ENCODE measurements around the gene P4HA2.

Gene P4HA2

DNA sequence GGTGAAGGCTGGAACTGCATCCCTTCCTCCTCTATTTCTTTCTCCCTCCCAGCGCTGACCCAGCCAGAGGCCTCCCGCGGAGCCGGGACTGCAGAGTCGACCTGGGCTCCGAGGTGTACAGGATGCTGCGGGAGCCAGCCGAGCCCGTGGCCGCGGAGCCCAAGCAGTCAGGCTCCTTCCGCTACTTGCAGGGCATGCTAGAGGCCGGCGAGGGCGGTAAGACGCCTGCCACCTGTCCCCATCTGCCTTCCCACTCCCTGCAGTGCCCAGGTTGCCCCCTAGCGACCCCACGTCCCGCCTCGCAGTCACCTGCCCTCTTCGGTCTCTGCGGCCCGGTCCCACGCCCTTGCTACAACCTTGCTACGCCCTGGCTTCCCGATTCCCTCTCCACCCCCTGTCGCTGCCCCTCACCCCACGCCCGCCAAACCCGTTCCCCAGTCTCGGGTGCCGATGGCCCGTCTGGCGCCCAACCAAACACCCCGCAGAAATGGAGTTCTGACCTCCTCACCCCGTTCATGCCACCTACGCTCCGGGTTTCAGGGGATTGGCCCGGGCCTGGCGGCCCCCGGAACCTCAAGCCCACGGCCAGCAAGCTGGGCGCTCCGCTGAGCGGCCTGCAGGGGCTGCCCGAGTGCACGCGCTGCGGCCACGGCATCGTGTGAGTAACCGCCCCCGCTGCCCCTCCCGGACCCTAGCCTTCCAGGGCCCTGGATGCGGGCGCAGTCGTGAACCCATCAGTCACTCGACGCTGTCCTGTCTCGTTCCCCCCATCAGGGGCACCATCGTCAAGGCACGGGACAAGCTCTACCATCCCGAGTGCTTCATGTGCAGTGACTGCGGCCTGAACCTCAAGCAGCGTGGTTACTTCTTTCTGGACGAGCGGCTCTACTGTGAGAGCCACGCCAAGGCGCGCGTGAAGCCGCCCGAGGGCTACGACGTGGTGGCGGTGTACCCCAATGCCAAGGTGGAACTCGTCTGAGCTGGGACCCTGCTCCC, 43.9 kb upstream of the P4HA2 start:
- H3K4me3 ChIP-seq (ENCODE audit: low read length): no peak overlapping the region
- DNase-seq (ENCODE audit: low read depth): no peak
- TF ChIP-seq, protein P1, sequence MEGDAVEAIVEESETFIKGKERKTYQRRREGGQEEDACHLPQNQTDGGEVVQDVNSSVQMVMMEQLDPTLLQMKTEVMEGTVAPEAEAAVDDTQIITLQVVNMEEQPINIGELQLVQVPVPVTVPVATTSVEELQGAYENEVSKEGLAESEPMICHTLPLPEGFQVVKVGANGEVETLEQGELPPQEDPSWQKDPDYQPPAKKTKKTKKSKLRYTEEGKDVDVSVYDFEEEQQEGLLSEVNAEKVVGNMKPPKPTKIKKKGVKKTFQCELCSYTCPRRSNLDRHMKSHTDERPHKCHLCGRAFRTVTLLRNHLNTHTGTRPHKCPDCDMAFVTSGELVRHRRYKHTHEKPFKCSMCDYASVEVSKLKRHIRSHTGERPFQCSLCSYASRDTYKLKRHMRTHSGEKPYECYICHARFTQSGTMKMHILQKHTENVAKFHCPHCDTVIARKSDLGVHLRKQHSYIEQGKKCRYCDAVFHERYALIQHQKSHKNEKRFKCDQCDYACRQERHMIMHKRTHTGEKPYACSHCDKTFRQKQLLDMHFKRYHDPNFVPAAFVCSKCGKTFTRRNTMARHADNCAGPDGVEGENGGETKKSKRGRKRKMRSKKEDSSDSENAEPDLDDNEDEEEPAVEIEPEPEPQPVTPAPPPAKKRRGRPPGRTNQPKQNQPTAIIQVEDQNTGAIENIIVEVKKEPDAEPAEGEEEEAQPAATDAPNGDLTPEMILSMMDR (IDR thresholded peaks at IDR 0.05; ENCODE audit: insufficient read depth, low read depth, low read length, missing control alignments): no peak

DNA sequence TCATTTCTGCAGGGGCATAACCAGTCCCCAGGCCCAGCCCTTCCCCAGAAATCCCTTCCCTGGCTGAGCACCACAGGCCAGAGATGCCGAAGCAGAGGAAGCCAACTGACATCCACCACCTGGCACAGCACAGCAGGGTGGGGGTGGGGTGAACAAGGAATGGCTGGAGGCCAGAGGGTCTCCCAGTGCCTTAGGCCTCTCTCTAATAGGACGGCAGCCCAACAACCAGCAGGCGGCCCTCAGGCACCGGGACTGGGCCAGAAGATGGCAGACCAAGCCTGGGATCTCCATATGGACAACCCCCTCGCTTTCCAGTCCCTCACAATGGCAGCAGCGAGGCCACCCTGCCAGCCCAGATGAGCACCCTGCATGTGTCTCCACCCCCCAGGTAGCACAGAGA, 43.1 kb upstream of the P4HA2 start:
- TF ChIP-seq, protein P1 (IDR thresholded peaks at IDR 0.05; ENCODE audit: insufficient read depth, low read depth, low read length, missing control alignments): no peak
- H3K4me3 ChIP-seq (ENCODE audit: low read length): no peak overlapping the region
- no peak for DNase-seq (ENCODE audit: low read depth)

DNA sequence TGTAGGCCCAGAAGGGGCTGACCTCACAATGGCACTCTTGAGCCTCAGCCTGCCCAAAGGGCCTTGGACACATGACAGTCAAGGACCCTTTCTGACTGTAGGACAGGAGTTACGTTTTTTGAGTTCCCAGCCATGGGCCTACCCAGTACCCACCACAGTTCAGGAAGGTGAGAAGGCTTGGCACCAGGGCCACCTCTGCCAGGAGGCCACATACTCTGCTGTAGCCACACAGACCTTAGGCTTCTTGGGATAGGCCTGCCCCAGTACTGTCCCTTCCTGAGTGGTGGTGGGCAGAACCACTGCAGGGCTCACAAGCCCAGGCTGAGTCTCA, 42.6 kb upstream of the P4HA2 start:
- TF ChIP-seq, protein P1 (IDR thresholded peaks at IDR 0.05; ENCODE audit: insufficient read depth, low read depth, low read length, missing control alignments): no peak
- DNase-seq (ENCODE audit: low read depth): no peak

DNA sequence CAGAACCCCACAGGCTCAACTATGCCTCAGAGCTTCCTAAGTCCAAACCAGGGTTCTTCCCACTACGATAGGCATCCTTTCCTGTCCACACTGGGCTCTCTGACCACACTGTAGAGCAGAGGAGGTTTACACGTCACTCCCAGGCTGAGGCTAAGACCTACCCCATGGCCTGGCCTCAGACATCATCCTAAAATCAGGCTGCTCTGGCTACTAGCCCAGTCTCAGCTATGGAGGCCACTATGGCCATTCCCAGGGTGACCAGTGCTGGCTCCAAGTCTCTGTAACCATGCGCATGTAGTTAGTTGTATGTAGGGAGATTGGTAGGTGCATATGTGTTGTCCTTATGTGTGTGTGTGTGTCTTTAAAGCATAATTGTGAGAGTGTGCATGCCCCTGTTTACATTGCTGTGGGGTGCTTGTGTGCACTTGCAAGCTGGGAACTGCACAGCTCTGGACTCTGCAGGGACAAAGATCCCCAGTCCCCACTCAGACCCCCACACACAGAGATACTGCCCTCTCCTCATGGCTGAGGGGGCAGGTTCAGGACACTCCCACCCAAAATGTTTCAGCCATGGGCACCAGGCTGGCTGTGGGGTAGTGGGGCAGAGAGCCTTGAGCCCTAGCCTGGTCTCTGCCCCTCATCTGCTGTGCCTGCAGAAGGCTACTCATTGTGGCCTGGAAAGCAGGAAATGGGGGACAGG, 42.1 kb upstream of the P4HA2 start:
- DNase-seq (ENCODE audit: low read depth): no peak
- H3K4me3 ChIP-seq (ENCODE audit: low read length): no peak overlapping the region
- TF ChIP-seq, protein P1 (IDR thresholded peaks at IDR 0.05; ENCODE audit: insufficient read depth, low read depth, low read length, missing control alignments): no peak

More for the DNA sequence above, 42.6 kb upstream of the P4HA2 start:
- no peak overlapping the region for H3K4me3 ChIP-seq (ENCODE audit: low read length)

DNA sequence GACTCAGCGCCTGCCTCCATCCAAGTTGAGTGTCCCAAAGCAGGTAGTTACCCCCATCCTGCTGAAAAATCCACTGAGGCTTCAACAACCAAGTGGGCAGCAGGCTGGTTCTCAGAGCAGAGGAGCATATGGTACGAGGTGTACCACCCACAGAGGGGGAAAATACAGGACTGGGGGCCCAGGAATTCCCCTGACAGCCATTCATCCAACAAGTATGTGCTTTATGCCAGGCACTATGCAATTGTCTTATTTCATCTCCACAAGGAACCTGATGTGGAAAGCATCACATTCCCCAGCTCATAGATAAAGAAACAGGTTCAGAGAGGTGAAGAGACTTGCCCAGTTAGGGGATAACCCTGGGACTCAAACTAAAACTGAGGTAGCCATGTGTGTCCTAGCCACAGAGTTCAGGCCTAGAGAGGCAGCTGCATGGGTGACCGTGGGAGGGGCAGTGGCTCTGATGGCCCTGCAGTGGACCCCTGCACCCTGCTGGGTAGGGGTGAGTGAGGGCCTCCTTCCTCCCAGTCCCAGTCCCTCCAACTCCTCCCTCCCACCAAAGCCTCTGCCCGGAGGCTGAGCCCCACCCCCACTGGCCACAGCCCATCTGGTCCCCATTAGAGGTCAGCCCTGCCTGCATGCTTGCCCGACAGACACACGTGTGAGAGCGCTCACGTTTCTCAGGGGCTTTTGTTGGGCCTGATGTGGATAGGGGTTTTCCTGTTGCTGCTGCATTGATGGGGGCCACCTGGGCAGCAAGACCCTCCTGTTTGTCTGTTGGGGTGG, 41.3 kb upstream of the P4HA2 start:
- no peak overlapping the region for H3K4me3 ChIP-seq (ENCODE audit: low read length)
- DNase-seq (ENCODE audit: low read depth): no peak
- TF ChIP-seq, protein P1 (IDR thresholded peaks at IDR 0.05; ENCODE audit: insufficient read depth, low read depth, low read length, missing control alignments): no peak

DNA sequence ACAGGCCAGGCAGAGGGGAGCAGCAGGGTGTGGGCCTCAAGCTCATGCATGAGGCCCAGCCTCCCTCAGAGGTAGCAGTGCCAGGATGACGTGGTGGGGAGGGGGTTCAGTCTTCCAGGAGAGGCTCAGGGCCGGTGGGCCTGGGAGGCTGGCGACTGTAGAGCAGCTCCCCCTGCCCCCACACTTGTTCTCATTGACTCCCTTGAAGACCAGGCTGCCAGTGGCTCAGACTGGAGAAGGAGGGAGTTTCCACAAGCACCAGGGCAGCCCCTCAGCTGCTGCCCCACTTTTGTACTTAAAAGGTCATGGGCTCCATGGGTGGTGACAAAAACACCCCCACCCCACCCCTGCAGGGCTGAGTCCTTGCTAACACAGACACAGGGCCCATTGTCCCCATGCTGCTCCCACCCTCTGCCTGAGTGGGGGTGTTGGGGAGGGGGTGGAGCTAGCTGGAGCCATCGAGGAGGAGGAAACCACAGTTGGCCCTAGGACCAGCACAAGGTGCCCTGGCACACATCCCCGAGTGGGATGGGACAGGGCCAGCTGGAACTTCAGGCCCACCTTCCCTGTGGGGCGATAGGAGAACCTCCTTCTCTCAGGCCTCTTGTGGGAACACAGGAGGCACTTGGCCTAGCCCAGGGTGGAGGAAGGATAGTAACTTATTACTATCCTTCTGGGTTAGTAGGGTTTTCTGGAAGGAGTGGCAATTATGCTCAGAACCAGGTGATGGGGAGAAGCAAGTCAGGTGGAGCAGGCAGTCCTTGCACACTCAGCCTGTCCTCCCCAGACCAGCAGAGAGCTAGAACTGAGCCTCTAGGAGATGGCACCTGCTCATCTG, 40.5 kb upstream of the P4HA2 start:
- TF ChIP-seq, protein P1 (IDR thresholded peaks at IDR 0.05; ENCODE audit: insufficient read depth, low read depth, low read length, missing control alignments): no peak
- no peak for DNase-seq (ENCODE audit: low read depth)
- no peak overlapping the region for H3K4me3 ChIP-seq (ENCODE audit: low read length)
